ENCODE measurements around the gene PALM3.

GRCh38 chr19:14102102-14102696 lies 40.3 kb upstream of the PALM3 start:
- TF ChIP-seq POLR2A (IDR thresholded peaks at IDR 0.05) (no peak), CTCF (IDR thresholded peaks at IDR 0.05) (no peak), EP300 (IDR thresholded peaks at IDR 0.05) (no peak)

All from tibial nerve (tissue), 4 donors.